22Rv1 (cell line): ENCODE results near the gene AMPD3.

Source experiments
- H3K27ac ChIP-seq: fragments of 450-650 bp; 2 replicates; pipeline ENCODE4 v1.5.1; 2017
- ZFX ChIP-seq: fragments of 450-650 bp; IDR thresholded peaks from 2 replicates; pipeline ENCODE4 v1.6.1; 2017; ENCODE audit warnings: antibody characterized with exemption, borderline replicate concordance
- TF ChIP-seq, protein P1 (sequence below): fragments of 450-650 bp; IDR thresholded peaks from 2 replicates; pipeline ENCODE4 v1.5.1; 2017; ENCODE audit warnings: mild to moderate bottlenecking

The AMPD3 gene

DNA sequence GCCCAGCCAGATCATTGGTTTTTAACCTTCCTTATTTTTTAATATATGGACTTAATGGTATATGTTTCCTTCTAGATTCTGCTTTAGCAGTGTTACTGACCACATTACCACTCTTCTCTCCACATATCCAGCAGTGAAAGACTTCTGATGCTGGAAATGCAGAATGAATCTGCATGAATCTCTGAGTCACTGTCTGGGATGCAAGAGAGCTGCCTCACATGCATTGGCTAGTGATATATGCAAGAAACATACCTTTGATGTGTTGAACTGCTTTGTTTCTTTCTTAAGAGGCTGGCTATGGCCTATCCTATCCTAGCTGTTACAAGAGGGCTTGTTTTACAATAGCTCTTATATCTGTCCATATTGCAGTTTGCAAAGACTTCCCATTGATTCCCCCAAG is 16.6 kb upstream of the AMPD3 start:
- TF ChIP-seq, protein P1, sequence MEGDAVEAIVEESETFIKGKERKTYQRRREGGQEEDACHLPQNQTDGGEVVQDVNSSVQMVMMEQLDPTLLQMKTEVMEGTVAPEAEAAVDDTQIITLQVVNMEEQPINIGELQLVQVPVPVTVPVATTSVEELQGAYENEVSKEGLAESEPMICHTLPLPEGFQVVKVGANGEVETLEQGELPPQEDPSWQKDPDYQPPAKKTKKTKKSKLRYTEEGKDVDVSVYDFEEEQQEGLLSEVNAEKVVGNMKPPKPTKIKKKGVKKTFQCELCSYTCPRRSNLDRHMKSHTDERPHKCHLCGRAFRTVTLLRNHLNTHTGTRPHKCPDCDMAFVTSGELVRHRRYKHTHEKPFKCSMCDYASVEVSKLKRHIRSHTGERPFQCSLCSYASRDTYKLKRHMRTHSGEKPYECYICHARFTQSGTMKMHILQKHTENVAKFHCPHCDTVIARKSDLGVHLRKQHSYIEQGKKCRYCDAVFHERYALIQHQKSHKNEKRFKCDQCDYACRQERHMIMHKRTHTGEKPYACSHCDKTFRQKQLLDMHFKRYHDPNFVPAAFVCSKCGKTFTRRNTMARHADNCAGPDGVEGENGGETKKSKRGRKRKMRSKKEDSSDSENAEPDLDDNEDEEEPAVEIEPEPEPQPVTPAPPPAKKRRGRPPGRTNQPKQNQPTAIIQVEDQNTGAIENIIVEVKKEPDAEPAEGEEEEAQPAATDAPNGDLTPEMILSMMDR, result no peak
- TF ChIP-seq ZFX, result no peak
- H3K27ac ChIP-seq, result no peak overlapping the region

DNA sequence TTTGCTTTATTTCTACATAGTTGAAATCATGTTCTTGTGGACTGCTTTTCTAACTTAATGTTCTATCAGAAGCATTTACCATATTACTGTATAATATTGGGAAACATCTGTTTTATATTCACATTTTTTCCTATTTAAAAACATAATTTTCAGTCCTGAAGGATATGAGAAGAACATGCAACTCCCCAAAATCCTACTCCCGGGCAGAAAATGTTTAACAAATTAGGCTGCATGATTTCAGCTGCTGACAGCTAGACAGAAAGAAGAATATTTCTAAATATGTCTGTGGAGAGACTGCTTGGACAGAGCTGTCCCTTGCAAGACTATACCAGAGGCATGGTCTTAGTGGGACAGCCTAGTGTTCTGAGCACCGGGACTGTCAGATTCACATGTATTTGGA is 15.7 kb upstream of the AMPD3 start:
- TF ChIP-seq, protein P1, result no peak
- TF ChIP-seq ZFX, result no peak

DNA sequence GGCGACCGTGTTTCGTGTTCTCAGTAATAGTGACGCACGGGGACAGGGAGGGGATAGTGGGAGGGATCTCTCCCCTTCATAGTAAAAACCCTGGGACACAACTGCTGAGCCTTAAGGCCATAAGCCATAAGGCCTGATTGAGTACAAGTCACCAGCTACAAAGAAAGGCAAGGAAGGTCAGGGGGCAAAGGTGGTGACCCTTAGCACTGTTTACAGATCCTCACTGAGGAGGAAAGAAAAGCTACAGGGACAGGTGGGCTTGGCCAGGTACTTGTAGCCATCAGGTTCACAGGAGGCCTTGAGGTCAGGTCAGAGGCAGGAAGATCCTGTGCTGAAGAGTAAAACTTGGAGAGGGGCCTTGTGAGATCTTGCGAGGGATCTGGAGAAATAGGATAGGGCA is 15.1 kb upstream of the AMPD3 start:
- no peak for TF ChIP-seq ZFX
- TF ChIP-seq, protein P1, result no peak
- H3K27ac ChIP-seq, result no peak overlapping the region

More for the DNA sequence above, 15.7 kb upstream of the AMPD3 start:
- H3K27ac ChIP-seq, result no peak overlapping the region

DNA sequence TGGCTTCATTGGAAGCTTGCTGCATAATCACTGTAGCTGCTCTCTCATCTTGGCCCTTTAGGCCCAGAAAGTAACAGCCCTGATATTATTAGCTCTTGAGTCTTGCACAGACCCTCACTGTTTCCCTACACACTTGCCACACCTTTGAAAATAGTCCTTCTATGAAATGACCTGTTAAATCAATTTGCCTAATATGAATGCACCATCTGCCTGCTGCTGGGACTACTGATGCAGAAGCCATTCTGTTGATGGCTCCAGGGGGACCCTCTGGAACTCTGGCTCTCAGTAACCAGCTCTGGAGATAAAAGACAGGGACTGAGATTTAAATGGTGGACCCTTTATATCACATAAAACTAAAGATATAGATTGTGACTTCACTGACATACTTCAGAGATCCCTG is 14.7 kb upstream of the AMPD3 start:
- no peak overlapping the region for H3K27ac ChIP-seq
- TF ChIP-seq ZFX, result no peak
- TF ChIP-seq, protein P1, result no peak

DNA sequence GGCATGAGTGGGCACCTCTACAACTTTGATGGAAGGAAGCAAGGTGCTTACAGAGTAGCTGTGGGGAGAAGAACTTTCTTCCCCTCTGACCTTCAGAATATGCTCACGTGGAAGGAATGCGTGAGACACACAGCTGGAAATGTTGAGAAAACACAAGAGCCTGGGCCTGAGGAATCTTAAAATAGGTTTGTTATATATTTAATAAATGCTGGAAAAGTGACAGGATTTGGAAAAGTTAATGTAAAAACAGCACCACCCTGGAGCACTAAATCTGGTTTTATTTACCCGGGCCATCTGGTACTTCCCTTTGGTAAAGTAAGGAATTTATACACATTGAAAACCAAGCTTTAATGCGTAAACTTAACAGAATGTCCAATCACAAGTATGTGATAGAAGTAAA is 14.0 kb upstream of the AMPD3 start:
- no peak for TF ChIP-seq ZFX
- no peak overlapping the region for H3K27ac ChIP-seq

DNA sequence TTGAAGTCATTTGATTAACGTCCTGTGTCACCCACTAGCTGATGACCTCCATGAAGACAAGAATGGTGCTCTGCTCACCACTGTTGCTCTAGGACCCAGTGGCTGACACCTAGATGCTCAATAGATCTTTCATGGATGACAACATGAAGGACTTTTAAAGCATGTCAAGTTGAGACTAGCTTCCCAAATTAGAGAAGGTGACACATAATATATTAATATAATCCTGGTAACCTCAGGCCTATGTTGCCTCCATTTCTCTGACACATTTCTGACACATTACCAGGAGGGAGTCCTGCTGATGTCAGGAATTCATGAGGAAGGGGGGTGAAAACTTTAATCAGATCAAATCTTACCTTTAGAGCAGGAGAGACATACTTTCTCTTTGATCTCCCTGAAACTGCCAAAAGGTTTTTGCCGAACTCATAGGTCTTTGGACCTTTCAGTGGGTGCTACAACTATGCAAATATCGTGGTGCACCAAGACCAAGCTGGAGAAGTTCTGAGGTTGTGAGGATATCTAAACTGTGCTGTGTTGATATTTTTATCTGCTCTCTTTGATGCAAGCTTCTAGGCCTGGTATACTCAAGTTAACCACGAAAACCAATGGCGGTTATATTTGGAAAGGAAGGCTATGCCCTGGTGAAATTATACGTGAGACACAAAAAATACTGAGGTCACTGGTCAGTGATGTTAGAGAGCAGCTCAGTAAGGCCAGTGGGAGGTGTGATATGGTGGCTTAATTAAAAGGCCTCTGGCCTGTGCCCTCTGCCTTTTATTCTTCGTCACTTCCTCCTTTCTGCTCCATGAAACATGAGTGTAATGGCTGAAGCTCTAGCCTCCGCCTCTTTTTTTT is 13.2 kb upstream of the AMPD3 start:
- H3K27ac ChIP-seq, result no peak overlapping the region
- TF ChIP-seq ZFX, result no peak

DNA sequence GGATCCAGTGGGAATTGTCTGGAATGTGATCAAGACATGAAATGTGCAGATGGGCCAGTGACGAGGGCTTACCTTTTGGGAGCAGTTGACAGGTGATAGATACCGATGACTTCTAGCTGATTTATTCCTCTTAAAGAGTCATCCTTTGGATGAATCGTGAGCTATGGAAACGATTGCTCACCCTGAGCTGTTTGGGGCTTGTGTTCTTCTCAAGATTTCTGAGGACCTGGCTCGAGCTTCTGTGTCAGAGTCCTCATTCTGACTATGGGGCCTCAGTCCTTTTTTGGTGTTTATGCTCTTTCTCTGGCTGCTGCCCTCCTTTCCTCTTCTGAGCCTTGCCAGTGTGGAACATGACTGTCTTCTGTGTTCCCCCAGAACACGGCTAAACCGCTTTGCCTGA is 11.9 kb upstream of the AMPD3 start:
- TF ChIP-seq, protein P1, result no peak
- no peak for TF ChIP-seq ZFX
- H3K27ac ChIP-seq, result no peak overlapping the region

DNA sequence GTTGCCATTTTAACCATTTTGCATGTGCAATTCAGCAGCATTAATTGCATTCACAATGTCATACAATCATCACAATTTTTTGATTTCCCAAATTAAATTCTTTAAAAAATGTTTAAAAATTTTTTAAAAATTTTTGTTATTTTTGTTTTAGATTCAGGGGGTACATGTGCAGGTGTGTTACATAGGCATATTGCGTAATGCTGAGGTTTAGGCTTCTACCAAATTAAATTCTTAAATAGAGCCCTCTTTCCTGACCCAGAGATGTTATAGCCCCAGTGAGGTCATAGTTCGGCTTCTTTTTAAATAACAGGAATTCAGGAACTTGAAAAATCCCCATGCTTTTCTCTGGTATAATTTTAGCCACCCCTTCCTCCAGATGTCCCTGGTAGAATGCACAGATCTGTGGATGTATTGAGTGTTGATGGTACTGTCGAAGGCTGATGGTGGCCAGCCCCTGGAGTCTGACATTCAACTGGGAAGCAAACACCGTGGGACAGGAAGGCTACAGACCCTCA is 11.3 kb upstream of the AMPD3 start:
- no peak for TF ChIP-seq ZFX
- TF ChIP-seq, protein P1, result no peak
- no peak overlapping the region for H3K27ac ChIP-seq
